ENCODE data around the gene MYLIP.

- TF ChIP-seq, protein P1, sequence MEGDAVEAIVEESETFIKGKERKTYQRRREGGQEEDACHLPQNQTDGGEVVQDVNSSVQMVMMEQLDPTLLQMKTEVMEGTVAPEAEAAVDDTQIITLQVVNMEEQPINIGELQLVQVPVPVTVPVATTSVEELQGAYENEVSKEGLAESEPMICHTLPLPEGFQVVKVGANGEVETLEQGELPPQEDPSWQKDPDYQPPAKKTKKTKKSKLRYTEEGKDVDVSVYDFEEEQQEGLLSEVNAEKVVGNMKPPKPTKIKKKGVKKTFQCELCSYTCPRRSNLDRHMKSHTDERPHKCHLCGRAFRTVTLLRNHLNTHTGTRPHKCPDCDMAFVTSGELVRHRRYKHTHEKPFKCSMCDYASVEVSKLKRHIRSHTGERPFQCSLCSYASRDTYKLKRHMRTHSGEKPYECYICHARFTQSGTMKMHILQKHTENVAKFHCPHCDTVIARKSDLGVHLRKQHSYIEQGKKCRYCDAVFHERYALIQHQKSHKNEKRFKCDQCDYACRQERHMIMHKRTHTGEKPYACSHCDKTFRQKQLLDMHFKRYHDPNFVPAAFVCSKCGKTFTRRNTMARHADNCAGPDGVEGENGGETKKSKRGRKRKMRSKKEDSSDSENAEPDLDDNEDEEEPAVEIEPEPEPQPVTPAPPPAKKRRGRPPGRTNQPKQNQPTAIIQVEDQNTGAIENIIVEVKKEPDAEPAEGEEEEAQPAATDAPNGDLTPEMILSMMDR (IDR thresholded peaks at IDR 0.05): no peak
- TF ChIP-seq POLR2A (IDR thresholded peaks at IDR 0.05): no peak
Observed at GRCh38 chr6:16108419-16108818, 20.5 kb upstream of the MYLIP start.
